Epithelial cell of esophagus (primary cell): ENCODE measurements around the gene SLC17A6.

Source experiments
- DNase-seq: peaks from one replicate; pipeline ENCODE4 v3.0.0; 2010; ENCODE audit warnings: low read depth
- H3K4me3 ChIP-seq: 2 replicates; pipeline ENCODE4 v1.5.1; 2011; ENCODE audit warnings: mild to moderate bottlenecking, low read length, control low read depth
- TF ChIP-seq, protein P1 (sequence below): IDR thresholded peaks from 2 replicates; pipeline ENCODE4 v1.5.1; 2011; ENCODE audit warnings: low read depth, mild to moderate bottlenecking, low read length, control low read depth, inconsistent platforms; ENCODE audit not compliant: insufficient read depth; ENCODE audit errors: missing control alignments

Gene SLC17A6

DNA sequence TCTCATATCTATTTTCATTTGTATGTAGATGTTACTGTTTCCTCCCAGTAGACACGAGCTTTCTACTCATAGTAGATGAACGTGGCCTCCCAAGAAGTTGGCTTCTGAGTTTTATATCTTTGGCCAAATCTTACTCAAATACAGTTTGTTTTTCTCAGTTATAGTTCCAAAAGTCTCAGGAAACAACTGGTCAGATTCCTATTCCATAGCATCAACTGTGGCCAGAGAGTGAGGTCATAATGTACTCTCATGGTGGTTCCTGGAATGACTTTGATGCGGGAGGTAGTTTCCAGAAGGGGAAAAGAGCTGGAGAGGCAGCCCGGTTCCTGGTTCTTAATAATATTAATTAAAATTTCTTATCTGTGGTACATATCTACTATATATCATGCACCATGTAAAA lies 77.3 kb downstream of the SLC17A6 start:
- TF ChIP-seq, protein P1, sequence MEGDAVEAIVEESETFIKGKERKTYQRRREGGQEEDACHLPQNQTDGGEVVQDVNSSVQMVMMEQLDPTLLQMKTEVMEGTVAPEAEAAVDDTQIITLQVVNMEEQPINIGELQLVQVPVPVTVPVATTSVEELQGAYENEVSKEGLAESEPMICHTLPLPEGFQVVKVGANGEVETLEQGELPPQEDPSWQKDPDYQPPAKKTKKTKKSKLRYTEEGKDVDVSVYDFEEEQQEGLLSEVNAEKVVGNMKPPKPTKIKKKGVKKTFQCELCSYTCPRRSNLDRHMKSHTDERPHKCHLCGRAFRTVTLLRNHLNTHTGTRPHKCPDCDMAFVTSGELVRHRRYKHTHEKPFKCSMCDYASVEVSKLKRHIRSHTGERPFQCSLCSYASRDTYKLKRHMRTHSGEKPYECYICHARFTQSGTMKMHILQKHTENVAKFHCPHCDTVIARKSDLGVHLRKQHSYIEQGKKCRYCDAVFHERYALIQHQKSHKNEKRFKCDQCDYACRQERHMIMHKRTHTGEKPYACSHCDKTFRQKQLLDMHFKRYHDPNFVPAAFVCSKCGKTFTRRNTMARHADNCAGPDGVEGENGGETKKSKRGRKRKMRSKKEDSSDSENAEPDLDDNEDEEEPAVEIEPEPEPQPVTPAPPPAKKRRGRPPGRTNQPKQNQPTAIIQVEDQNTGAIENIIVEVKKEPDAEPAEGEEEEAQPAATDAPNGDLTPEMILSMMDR, result no peak

DNA sequence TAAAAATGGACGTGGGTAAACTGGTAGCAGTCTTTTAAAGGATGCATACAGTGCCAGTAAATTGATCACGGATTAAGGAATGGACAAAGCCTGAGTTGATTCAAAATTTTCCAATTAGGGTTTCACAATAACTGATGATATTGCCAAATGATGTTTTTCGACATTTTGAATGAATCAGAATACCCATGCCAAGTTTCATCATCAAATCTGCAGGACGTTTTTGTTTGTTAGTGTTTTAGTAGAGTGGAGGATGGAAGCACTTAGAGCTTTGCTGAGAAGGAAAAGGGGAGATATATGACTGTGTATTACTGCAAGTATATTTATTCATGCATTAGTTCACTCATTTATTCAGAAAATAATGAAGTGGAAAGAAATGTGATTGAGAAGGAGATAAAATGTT lies 78.3 kb downstream of the SLC17A6 start:
- peak; percentile 44 for DNase-seq
- TF ChIP-seq, protein P1, result no peak
- no peak overlapping the region for H3K4me3 ChIP-seq

More for the DNA sequence above, 77.3 kb downstream of the SLC17A6 start:
- no peak for DNase-seq
- no peak overlapping the region for H3K4me3 ChIP-seq

DNA sequence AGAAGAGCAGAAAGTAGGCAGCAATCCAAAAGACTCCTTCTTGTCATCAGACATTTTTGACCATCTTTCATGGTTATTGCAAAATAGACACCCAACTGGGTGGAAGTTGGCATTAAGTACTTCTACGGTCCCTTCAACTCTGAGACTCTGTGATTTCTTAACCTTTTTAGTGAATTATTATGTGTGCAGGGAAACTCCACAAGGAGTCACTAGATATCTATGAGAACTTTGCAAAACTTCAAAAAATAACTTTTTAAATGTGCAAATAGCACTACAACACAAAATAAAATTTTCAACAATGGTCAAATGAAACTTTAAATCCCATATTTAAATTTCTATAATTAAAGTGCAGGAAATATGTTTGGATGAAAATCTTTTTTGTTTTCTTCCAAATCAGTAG lies 88.7 kb downstream of the SLC17A6 start:
- no peak overlapping the region for H3K4me3 ChIP-seq
- TF ChIP-seq, protein P1, result peak; percentile 37
- DNase-seq, result no peak
